ENCODE results near the gene ERAL1. TPM values are rescaled to one million over a fixed set of nuclear protein-coding genes. Genes with fewer than 3 reads are reported as not detected.

The ERAL1 gene
- total and polyA plus RNA-seq, 2 experiments from 2014 or later: 32.3 to 77.1 TPM

DNA sequence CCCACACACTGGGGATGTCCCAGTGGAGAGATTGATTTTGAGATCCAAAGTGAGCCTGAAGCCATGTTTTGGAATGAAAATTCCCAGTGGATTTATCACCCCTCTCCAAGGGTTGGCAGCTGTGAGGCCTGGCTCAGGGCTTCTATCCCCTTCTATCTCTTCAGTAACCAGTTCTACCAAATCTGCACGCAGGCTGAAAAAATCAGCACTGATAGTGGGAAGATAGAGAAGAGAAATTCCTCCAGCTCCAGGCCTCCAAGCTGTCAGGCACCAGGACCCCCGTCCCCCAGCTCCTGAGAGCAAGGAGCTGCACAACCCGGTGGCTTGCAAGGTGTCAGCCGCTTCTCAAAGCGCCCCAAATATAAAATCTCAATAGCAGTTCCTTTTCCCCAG, 41.7 kb downstream of the ERAL1 start:
- TF ChIP-seq, protein P1, sequence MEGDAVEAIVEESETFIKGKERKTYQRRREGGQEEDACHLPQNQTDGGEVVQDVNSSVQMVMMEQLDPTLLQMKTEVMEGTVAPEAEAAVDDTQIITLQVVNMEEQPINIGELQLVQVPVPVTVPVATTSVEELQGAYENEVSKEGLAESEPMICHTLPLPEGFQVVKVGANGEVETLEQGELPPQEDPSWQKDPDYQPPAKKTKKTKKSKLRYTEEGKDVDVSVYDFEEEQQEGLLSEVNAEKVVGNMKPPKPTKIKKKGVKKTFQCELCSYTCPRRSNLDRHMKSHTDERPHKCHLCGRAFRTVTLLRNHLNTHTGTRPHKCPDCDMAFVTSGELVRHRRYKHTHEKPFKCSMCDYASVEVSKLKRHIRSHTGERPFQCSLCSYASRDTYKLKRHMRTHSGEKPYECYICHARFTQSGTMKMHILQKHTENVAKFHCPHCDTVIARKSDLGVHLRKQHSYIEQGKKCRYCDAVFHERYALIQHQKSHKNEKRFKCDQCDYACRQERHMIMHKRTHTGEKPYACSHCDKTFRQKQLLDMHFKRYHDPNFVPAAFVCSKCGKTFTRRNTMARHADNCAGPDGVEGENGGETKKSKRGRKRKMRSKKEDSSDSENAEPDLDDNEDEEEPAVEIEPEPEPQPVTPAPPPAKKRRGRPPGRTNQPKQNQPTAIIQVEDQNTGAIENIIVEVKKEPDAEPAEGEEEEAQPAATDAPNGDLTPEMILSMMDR (IDR thresholded peaks at IDR 0.05; ENCODE audit: low read depth, low read length): no peak
- DNase-seq (ENCODE audit: low read depth in 1 of 2, low spot score in 1 of 2): no peak
- H3K36me3 ChIP-seq: no peaks in the 10 kb centered on the region

GRCh38 chr17:28896884-28897768, 42.3 kb downstream of the ERAL1 start, which contains the start of gene FLOT2:
Gene FLOT2, minus strand, starts transcription at chr17:28897733. Its CDS starts 159 bp downstream, at chr17:28897574.
- TF ChIP-seq, protein P1 (IDR thresholded peaks at IDR 0.05; ENCODE audit: low read depth, low read length): peak; percentile 19
- peak within 1 kb of the TSS; percentile 74 for H3K27ac ChIP-seq
- peak; percentile 67 to 83 for DNase-seq (ENCODE audit: low read depth in 1 of 2, low spot score in 1 of 2)
- H3K9me3 ChIP-seq (ENCODE audit: low read depth): no peaks in the 10 kb centered on the region
- H3K4me3 ChIP-seq: peak within 1 kb of the TSS; percentile 80
- no peaks in the 10 kb centered on the region for H3K27me3 ChIP-seq
- peaks cover 12% of the 10 kb centered on the region for H3K4me1 ChIP-seq (ENCODE audit: low read depth)
- H3K36me3 ChIP-seq: no peaks in the 10 kb centered on the region

More for the DNA sequence above, 41.7 kb downstream of the ERAL1 start:
- no peaks in the 10 kb centered on the region for H3K9me3 ChIP-seq (ENCODE audit: low read depth)
- H3K27me3 ChIP-seq: no peaks in the 10 kb centered on the region
- peak overlapping the region; percentile 74 for H3K27ac ChIP-seq
- peaks cover 12% of the 10 kb centered on the region for H3K4me1 ChIP-seq (ENCODE audit: low read depth)
- peak overlapping the region; percentile 80 for H3K4me3 ChIP-seq

GRCh38 chr17:28897769-28898526, 43.1 kb downstream of the ERAL1 start:
- no peaks in the 10 kb centered on the region for H3K27me3 ChIP-seq
- H3K4me1 ChIP-seq (ENCODE audit: low read depth): peaks cover 12% of the 10 kb centered on the region
- no peak for DNase-seq (ENCODE audit: low read depth in 1 of 2, low spot score in 1 of 2)
- H3K4me3 ChIP-seq: peak overlapping the region; percentile 80
- no peaks in the 10 kb centered on the region for H3K9me3 ChIP-seq (ENCODE audit: low read depth)
- H3K36me3 ChIP-seq: no peaks in the 10 kb centered on the region
- TF ChIP-seq, protein P1 (IDR thresholded peaks at IDR 0.05; ENCODE audit: low read depth, low read length): no peak
- H3K27ac ChIP-seq: peak overlapping the region; percentile 74

DNA sequence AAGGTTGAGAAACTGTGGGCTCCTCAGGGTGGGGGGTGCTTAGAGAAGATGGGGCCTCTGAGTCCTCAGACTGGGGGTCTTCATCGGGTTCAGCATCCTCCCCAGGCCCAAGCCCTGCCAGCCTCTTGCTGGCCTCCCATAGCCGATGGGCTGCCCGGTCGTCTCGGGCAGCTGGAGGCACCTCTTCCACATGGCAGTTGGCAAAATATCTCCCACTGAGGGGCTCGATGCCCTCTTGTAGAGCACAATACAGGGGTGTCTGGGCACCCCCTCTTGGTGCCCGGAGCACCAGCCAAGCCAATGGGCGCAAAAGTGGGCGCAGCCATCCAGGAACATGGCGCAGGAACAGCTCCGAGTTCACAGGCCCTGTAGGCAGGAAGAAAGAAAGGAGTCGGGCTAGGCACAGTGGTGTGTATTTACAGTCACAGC, 43.7 kb downstream of the ERAL1 start:
- no peak for DNase-seq (ENCODE audit: low read depth in 1 of 2, low spot score in 1 of 2)
- Histone ChIP-seq H3K9me3 (ENCODE audit: low read depth) (no peaks in the 10 kb centered on the region), H3K27ac (no peak overlapping the region), H3K36me3 (no peaks in the 10 kb centered on the region), H3K4me1 (ENCODE audit: low read depth) (peaks cover 12% of the 10 kb centered on the region), H3K4me3 (no peak overlapping the region), H3K27me3 (no peaks in the 10 kb centered on the region)
- TF ChIP-seq, protein P1 (IDR thresholded peaks at IDR 0.05; ENCODE audit: low read depth, low read length): no peak

- Histone ChIP-seq H3K9me3 (ENCODE audit: low read depth) (no peaks in the 10 kb centered on the region), H3K4me1 (ENCODE audit: low read depth) (peaks cover 12% of the 10 kb centered on the region), H3K27ac (no peak overlapping the region), H3K4me3 (no peak overlapping the region), H3K36me3 (no peaks in the 10 kb centered on the region), H3K27me3 (no peaks in the 10 kb centered on the region)
- DNase-seq (ENCODE audit: low read depth in 1 of 2, low spot score in 1 of 2): no peak
- TF ChIP-seq, protein P1 (IDR thresholded peaks at IDR 0.05; ENCODE audit: low read depth, low read length): no peak
These were observed 44.5 kb downstream of the ERAL1 start for GRCh38 chr17:28899212-28899815.

Measured in cardiac muscle cell (in vitro differentiated cells and primary cell).